Measurements from ENCODE around the gene FBXO8.

DNA sequence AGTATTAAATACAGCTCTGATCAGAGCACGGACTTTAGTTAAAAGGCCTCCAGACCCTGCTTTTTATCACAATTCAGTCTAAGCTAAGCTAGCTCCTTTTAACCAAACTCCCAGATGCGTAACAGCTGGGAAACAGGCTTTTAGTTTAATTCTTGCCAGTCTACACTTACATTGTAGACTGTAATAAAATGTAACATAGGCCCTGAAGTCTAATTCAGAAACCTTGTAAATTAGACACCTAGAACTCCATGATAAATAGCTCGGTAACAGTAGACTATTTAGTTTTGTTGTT is 20.1 kb downstream of the FBXO8 start:
- TF ChIP-seq CTCF (IDR thresholded peaks at IDR 0.05 in 8 of 11, conservative IDR thresholded peaks at IDR 0.05 in 3 of 11) (no peak), POLR2A (IDR thresholded peaks at IDR 0.05) (no peak), POLR2AphosphoS5 (IDR thresholded peaks at IDR 0.05) (no peak)

Data from spleen (tissue), 7 donors.